Measurements from ENCODE around the gene GATAD2B. TPM values are rescaled to one million over a fixed set of nuclear protein-coding genes. Genes with fewer than 3 reads are reported as not detected.
"Not testable (repeated sequence)": the region's sequence is repeated elsewhere in the genome, so short reads cannot be mapped to it uniquely, and the experiment has no call there.

The GATAD2B gene
- total RNA-seq, 1 donor from 2014 or later, result 30.1 TPM

- intact Hi-C loops (cut with DNase I), result no loop called here
- no peak for ATAC-seq (ENCODE audit: poor library complexity)
- DNase-seq, result no peak
These were observed 12.0 kb upstream of the GATAD2B start for GRCh38 chr1:153934746-153935145.

- DNase-seq (no peak), ATAC-seq (ENCODE audit: poor library complexity) (no peak)
- intact Hi-C loops (cut with DNase I), result no loop called here
These were observed 11.2 kb upstream of the GATAD2B start for GRCh38 chr1:153933955-153934354.

- DNase-seq (no peak), ATAC-seq (ENCODE audit: poor library complexity) (no peak)
- intact Hi-C loops (cut with DNase I), result no loop called here
These were observed 10.7 kb upstream of the GATAD2B start for GRCh38 chr1:153933430-153933829.

- intact Hi-C loops (cut with DNase I), result no loop called here
- no peak for ATAC-seq (ENCODE audit: poor library complexity)
- no peak for DNase-seq
These were observed 9.7 kb upstream of the GATAD2B start for GRCh38 chr1:153932156-153933131.

GRCh38 chr1:153929981-153930948 lies 7.5 kb upstream of the GATAD2B start:
- ATAC-seq (ENCODE audit: poor library complexity) (no peak), DNase-seq (no peak)
- intact Hi-C loops (cut with DNase I), result no loop called here

GRCh38 chr1:153929426-153929825 lies 6.7 kb upstream of the GATAD2B start:
- DNase-seq, result no peak
- no peak for ATAC-seq (ENCODE audit: poor library complexity)
- intact Hi-C loops (cut with DNase I), result no loop called here

- ATAC-seq (ENCODE audit: poor library complexity) (no peak), DNase-seq (no peak)
- intact Hi-C loops (cut with DNase I), result no loop called here
These were observed 6.1 kb upstream of the GATAD2B start for GRCh38 chr1:153928791-153929341.

GRCh38 chr1:153928245-153928644 lies 5.5 kb upstream of the GATAD2B start:
- ATAC-seq (ENCODE audit: poor library complexity) (no peak), DNase-seq (no peak)
- intact Hi-C loops (cut with DNase I), result no loop called here

GRCh38 chr1:153926405-153926804 lies 3.6 kb upstream of the GATAD2B start:
- DNase-seq (no peak), ATAC-seq (ENCODE audit: poor library complexity) (no peak)
- intact Hi-C loops (cut with DNase I), result no loop called here

GRCh38 chr1:153922076-153922971 lies 448 bp downstream of the GATAD2B start:
- ATAC-seq (ENCODE audit: poor library complexity), result peak; percentile 33
- peak; percentile 64 for DNase-seq
- intact Hi-C loops (cut with DNase I), result no loop called here

- DNase-seq, result peak; percentile 36
- intact Hi-C loops (cut with DNase I), result no loop called here
- ATAC-seq (ENCODE audit: poor library complexity), result no peak
These were observed 1.0 kb downstream of the GATAD2B start for GRCh38 chr1:153921803-153922075.

GRCh38 chr1:153921080-153921802 lies 1.5 kb downstream of the GATAD2B start:
- intact Hi-C loops (cut with DNase I), result no loop called here
- no peak for DNase-seq
- ATAC-seq (ENCODE audit: poor library complexity), result no peak

GRCh38 chr1:153919876-153920852 lies 2.6 kb downstream of the GATAD2B start:
- peak; percentile 13 for DNase-seq
- intact Hi-C loops (cut with DNase I), result no loop called here
- ATAC-seq (ENCODE audit: poor library complexity), result no peak

- ATAC-seq (ENCODE audit: poor library complexity) (no peak), DNase-seq (no peak)
- intact Hi-C loops (cut with DNase I), result no loop called here
These were observed 6.5 kb downstream of the GATAD2B start for GRCh38 chr1:153916297-153916696.

GRCh38 chr1:153912349-153912748 lies 10.4 kb downstream of the GATAD2B start:
- intact Hi-C loops (cut with DNase I), result no loop called here
- ATAC-seq (ENCODE audit: poor library complexity) (no peak), DNase-seq (no peak)

- intact Hi-C loops (cut with DNase I), result not testable (repeated sequence)
These were observed 12.2 kb downstream of the GATAD2B start for GRCh38 chr1:153910560-153910959.

GRCh38 chr1:153908071-153908470 lies 14.7 kb downstream of the GATAD2B start:
- no peak for DNase-seq
- no peak for ATAC-seq (ENCODE audit: poor library complexity)
- intact Hi-C loops (cut with DNase I), result no loop called here

More at GRCh38 chr1:153910560-153910959, 12.2 kb downstream of the GATAD2B start:
- DNase-seq; ATAC-seq (ENCODE audit: poor library complexity): not testable (repeated sequence)

Measured in Right ventricle myocardium superior (tissue), 1 donor.